OCI-LY7 (cell line): ENCODE data around the gene GRB7. TPM values are rescaled to one million over a fixed set of nuclear protein-coding genes. Genes with fewer than 3 reads are reported as not detected.

Experiments
- BruUV-seq: library from RNA; stranded (reverse); fragments of 400-500 nt; replicated peaks from 2 replicates; lab custom pipeline; 2021; lab: Mats Ljungman, UMichigan
- CTCF ChIA-PET: fragments of 300-600 bp; sonication (Branson Sonifier 250); formaldehyde crosslinking; loops from one replicate; lab custom pipeline; 2022; ENCODE audit warnings: antibody characterized with exemption; ENCODE audit not compliant: unreplicated experiment; lab: Charles Lee
- POLR2A ChIA-PET: fragments of 300-600 bp; sonication (Branson Sonifier 250); formaldehyde crosslinking; loops from one replicate; lab custom pipeline; 2022; ENCODE audit warnings: antibody characterized with exemption; lab: Charles Lee
- DNase-seq: peaks from one replicate; pipeline ENCODE4 v3.0.0-alpha.2; 2015; ENCODE audit warnings: low spot score
- H2AFZ ChIP-seq: fragments of 200-600 bp; sonication (generic), shearing (Covaris generic); 2 replicates; pipeline ENCODE4 v1.6.1; 2014; ENCODE audit warnings: mild to moderate bottlenecking, antibody characterized with exemption, low read length, moderate library complexity
- H3K27ac ChIP-seq: fragments of 200-600 bp; sonication (generic); 2 replicates; pipeline ENCODE4 v1.5.1; 2014; ENCODE audit warnings: mixed run types, low read depth, mild to moderate bottlenecking, moderate library complexity, low read length, inconsistent platforms; ENCODE audit not compliant: poor library complexity, severe bottlenecking
- H3K36me3 ChIP-seq: fragments of 200-600 bp; sonication (generic); 2 replicates; pipeline ENCODE4 v1.6.1; 2014; ENCODE audit warnings: mild to moderate bottlenecking, antibody characterized with exemption, low read length, moderate library complexity, mixed read lengths; ENCODE audit not compliant: insufficient read depth
- H3K4me1 ChIP-seq: fragments of 200-600 bp; sonication (generic); 2 replicates; pipeline ENCODE4 v1.5.1; 2014; ENCODE audit warnings: mild to moderate bottlenecking, low read length; ENCODE audit not compliant: insufficient read depth, poor library complexity, severe bottlenecking
- H3K4me2 ChIP-seq: fragments of 200-600 bp; sonication (generic); 2 replicates; pipeline ENCODE4 v1.6.1; 2014; ENCODE audit warnings: mild to moderate bottlenecking, low read length
- H3K4me3 ChIP-seq: fragments of 200-600 bp; sonication (generic); 2 replicates; pipeline ENCODE4 v1.5.1; 2014; ENCODE audit warnings: mild to moderate bottlenecking, low read depth, low read length; ENCODE audit not compliant: poor library complexity, severe bottlenecking
- H3K79me2 ChIP-seq: fragments of 200-600 bp; sonication (generic); 2 replicates; pipeline ENCODE4 v1.6.1; 2016; ENCODE audit warnings: low read depth, mild to moderate bottlenecking, low read length, moderate library complexity, mixed read lengths; ENCODE audit not compliant: insufficient read depth
- H3K9me2 ChIP-seq: fragments of 200-600 bp; sonication (generic); 2 replicates; pipeline ENCODE4 v1.6.1; 2016; ENCODE audit warnings: mild to moderate bottlenecking, low read length, mixed read lengths; ENCODE audit not compliant: insufficient read depth
- H3K9me3 ChIP-seq: fragments of 200-600 bp; sonication (generic); 2 replicates; pipeline ENCODE4 v1.6.1; 2014; ENCODE audit warnings: mild to moderate bottlenecking, mixed run types, low read length, mixed read lengths
- H4K20me1 ChIP-seq: fragments of 200-600 bp; sonication (generic); 2 replicates; pipeline ENCODE4 v1.6.1; 2014; ENCODE audit warnings: mild to moderate bottlenecking, antibody characterized with exemption, low read length, moderate library complexity, mixed read lengths; ENCODE audit not compliant: insufficient read depth
- EZH2phosphoT487 ChIP-seq: fragments of 200-600 bp; sonication (generic); IDR thresholded peaks from 2 replicates; pipeline ENCODE4 v1.6.1; 2018; ENCODE audit warnings: low read depth, borderline replicate concordance, mild to moderate bottlenecking, mixed run types, antibody characterized with exemption, low read length, moderate library complexity, mixed read lengths
- intact Hi-C: fragments of 100-400 bp; cut with micrococcal nuclease; formaldehyde crosslinking; loops from one replicate; pipeline ENCODE4 v1.10.0; 2022; ENCODE audit not compliant: unreplicated experiment
- total RNA-seq, 2 experiments: library from RNA; depleted of rRNA in 1 of 2; stranded (reverse); fragments of >200 nt in 1 of 2; shearing (Covaris generic) in 1 of 2; gene quantifications; 2 replicates each; pipeline ENCODE4 v1.2.3, GENCODE V29; 2014 to 2022
- TF ChIP-seq, protein P1 (sequence below): fragments of 200-600 bp; sonication (generic); conservative IDR thresholded peaks from 2 replicates; pipeline ENCODE4 v1.5.1; 2014; ENCODE audit warnings: mild to moderate bottlenecking, antibody characterized with exemption, low read length, moderate library complexity, mixed read lengths

GRB7 gene
- total RNA-seq, 2 experiments from 2014 or later, result 0.25 TPM; not detected in 1

DNA sequence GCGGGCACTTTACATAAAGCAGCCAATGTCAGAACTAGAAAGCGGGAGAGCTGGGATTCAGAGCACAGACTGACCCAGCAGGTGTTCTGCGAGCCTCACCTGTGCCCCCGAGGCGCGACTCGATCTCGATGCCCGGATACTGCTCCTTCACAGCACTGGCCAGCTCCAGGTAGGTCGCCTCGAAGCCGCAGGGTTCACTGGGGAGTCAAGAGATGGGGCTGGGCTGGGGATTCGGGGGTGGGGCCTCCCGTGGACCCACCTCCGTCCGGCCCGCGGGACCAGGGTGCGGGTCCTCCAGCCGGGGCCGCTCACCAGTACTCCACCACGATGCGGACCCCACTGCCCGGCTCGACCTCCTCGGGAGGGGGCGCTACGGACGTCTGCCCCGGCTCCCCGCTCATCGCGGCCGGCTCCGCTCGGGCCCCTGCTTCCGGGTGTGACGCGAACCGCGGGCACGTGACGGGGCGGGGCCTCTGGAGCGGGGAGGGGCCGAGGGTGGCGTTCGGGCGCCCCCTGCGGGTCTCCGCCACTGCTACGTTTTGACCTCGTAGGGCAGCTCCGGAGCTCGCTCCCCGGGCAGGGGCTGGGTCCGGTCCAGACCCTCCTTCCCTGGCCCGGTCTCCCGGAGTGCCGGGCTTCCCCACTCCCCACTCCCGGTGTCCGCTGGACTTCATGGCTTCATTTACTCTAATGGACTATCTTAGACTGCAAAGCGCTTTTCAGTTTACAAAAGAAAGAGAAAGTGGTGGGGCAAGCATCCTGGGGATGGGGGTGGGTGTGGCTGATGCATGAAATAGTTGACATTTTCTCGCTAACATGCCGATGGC is 7.4 kb upstream of the GRB7 start, which contains the start of gene MIEN1:
MIEN1 (minus strand) TSS at position 438 of the 827 bp plus-strand sequence; CDS start at position 401, 37 bp downstream.
- intact Hi-C loops, result loop anchor here (1.0 kb wide), 1 partner anchor 24 kb away; no protein-coding TSS in a partner anchor
- H3K4me1 ChIP-seq, result peaks cover 9% of the 10 kb centered on the region
- H3K27ac ChIP-seq, result peak within 1 kb of the TSS; percentile 36
- POLR2A ChIA-PET, result interaction anchor here (0.6 to 1.0 kb wide), 9 partner anchors 26 to 384 kb away, joined by 3 to 4 read pairs (median 4); partner anchors contain the start of genes PGAP3 and PSMD3
- peak within 1 kb of the TSS; percentile 75 for H3K4me3 ChIP-seq
- H3K9me3 ChIP-seq, result no peaks in the 10 kb centered on the region
- CTCF ChIA-PET, result interaction anchor here (0.6 to 1.1 kb wide), 4 partner anchors 14 to 167 kb away, joined by 3 to 10 read pairs (median 4); no protein-coding TSS in a partner anchor
- H3K79me2 ChIP-seq, result peaks cover 8% of the 10 kb centered on the region; the same call in 1 of the 2 replicates
- peaks cover 15% of the 10 kb centered on the region; the same call in 1 of the 2 replicates for H3K36me3 ChIP-seq
- DNase-seq, result peak; percentile 91
- H2AFZ ChIP-seq, result peak within 1 kb of the TSS; percentile 44; the same call in 1 of the 2 replicates
- H3K9me2 ChIP-seq, result no peaks in the 10 kb centered on the region
- no peaks in the 10 kb centered on the region for H4K20me1 ChIP-seq
- BruUV-seq, result no TSS peak
- TF ChIP-seq, protein P1, sequence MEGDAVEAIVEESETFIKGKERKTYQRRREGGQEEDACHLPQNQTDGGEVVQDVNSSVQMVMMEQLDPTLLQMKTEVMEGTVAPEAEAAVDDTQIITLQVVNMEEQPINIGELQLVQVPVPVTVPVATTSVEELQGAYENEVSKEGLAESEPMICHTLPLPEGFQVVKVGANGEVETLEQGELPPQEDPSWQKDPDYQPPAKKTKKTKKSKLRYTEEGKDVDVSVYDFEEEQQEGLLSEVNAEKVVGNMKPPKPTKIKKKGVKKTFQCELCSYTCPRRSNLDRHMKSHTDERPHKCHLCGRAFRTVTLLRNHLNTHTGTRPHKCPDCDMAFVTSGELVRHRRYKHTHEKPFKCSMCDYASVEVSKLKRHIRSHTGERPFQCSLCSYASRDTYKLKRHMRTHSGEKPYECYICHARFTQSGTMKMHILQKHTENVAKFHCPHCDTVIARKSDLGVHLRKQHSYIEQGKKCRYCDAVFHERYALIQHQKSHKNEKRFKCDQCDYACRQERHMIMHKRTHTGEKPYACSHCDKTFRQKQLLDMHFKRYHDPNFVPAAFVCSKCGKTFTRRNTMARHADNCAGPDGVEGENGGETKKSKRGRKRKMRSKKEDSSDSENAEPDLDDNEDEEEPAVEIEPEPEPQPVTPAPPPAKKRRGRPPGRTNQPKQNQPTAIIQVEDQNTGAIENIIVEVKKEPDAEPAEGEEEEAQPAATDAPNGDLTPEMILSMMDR, result peak; percentile 90
- no peak for TF ChIP-seq EZH2phosphoT487
- peak within 1 kb of the TSS; percentile 90 for H3K4me2 ChIP-seq

DNA sequence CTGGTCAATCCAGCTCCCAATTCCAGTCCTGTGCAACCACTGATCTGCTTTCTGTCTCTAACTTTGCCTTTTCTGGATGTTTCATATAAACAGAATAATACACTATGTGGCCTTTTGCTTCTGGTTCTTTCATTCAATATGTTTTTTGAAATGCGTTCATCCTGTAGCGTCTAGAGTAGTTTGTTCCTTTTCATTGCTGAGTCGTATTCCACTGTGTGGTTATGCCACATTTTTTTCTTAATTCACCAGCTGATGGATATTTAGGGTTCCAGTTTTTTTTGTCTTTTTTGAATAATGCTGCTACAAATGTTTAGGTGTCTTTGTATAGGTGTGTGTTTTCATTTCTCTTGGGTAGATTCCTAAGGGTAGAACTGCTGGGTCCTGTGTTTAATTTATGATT is 5.2 kb upstream of the GRB7 start:
- no peaks in the 10 kb centered on the region for H4K20me1 ChIP-seq

More for the DNA sequence above, 5.2 kb upstream of the GRB7 start:
- Histone ChIP-seq H3K36me3 (peaks cover 15% of the 10 kb centered on the region; the same call in 1 of the 2 replicates), H2AFZ (no peak overlapping the region), H3K4me3 (no peak overlapping the region), H3K4me1 (peaks cover 9% of the 10 kb centered on the region), H3K9me2 (no peaks in the 10 kb centered on the region), H3K9me3 (no peaks in the 10 kb centered on the region), H3K79me2 (peaks cover 8% of the 10 kb centered on the region; the same call in 1 of the 2 replicates), H3K4me2 (no peak overlapping the region), H3K27ac (no peak overlapping the region)
- ChIA-PET POLR2A (no interaction called here), CTCF (no interaction called here)
- TF ChIP-seq, protein P1, result no peak
- TF ChIP-seq EZH2phosphoT487, result no peak
- intact Hi-C loops, result no loop called here
- no TSS peak for BruUV-seq
- DNase-seq, result no peak
